OCI-LY3 (cell line): ENCODE results near the gene ABO.

Experiments used
- EZH2phosphoT487 ChIP-seq: fragments of 200-600 bp; shearing (Covaris generic); IDR thresholded peaks from 2 replicates; pipeline ENCODE4 v1.6.1; 2018; ENCODE audit warnings: antibody characterized with exemption, mixed run types, low read depth
- TF ChIP-seq, protein P1 (sequence below): fragments of 200-600, 300-600 bp; sonication (generic); IDR thresholded peaks from 2 replicates; pipeline ENCODE4 v1.5.1; 2014; ENCODE audit warnings: antibody characterized with exemption, low read length, low read depth

DNA sequence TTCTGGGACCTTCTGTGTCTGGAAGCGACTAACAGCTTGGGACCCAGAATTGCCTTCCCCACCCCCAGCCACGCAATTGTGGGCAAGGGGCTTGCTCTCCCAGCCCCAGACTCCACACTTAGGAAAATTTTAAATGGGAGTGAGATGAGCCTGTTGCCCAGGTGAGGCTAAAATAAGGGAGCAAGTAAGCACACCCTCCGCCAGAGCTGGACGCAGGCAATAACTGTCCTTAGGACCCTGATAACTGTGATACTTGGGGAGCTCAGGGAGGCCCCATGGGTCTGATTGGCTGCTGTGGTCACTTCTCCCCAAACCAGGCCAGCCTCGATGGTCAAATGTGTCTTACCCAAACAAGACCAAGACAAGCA, 13.3 kb downstream of the ABO start:
- TF ChIP-seq EZH2phosphoT487: no peak
- TF ChIP-seq, protein P1, sequence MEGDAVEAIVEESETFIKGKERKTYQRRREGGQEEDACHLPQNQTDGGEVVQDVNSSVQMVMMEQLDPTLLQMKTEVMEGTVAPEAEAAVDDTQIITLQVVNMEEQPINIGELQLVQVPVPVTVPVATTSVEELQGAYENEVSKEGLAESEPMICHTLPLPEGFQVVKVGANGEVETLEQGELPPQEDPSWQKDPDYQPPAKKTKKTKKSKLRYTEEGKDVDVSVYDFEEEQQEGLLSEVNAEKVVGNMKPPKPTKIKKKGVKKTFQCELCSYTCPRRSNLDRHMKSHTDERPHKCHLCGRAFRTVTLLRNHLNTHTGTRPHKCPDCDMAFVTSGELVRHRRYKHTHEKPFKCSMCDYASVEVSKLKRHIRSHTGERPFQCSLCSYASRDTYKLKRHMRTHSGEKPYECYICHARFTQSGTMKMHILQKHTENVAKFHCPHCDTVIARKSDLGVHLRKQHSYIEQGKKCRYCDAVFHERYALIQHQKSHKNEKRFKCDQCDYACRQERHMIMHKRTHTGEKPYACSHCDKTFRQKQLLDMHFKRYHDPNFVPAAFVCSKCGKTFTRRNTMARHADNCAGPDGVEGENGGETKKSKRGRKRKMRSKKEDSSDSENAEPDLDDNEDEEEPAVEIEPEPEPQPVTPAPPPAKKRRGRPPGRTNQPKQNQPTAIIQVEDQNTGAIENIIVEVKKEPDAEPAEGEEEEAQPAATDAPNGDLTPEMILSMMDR: no peak
